K562 (cell line): ENCODE measurements around the gene HELZ2. TPM values are rescaled to one million over a fixed set of nuclear protein-coding genes. Genes with fewer than 3 reads are reported as not detected.

Source experiments
- CEBPG ChIP-seq, 3 experiments: fragments of 200-800 bp in 1 of 3; sonication (Bioruptor generic) in 1 of 3; sonication (generic) in 1 of 3; formaldehyde crosslinking in 1 of 3; IDR thresholded peaks in 2 of 3; conservative IDR thresholded peaks in 1 of 3; 2 replicates each; pipeline versions ENCODE4 v1.6.1 to v1.8.0; 2016 to 2022; ENCODE audit warnings: missing compliant biosample characterization in 2 of 3, missing genetic modification characterization in 2 of 3, mild to moderate bottlenecking in 1 of 3, missing genetic modification reagents in 1 of 3
- CREB1 ChIP-seq, 2 experiments: sonication (generic) in 1 of 2; formaldehyde crosslinking in 1 of 2; IDR thresholded peaks; 2 replicates each; pipeline versions ENCODE4 v1.6.1 to v1.8.0; 2012 to 2022; ENCODE audit warnings: inconsistent platforms in 1 of 2, mild to moderate bottlenecking in 1 of 2, missing genetic modification reagents in 1 of 2, moderate library complexity in 1 of 2
- CREM ChIP-seq: IDR thresholded peaks from 2 replicates; pipeline ENCODE4 v1.6.1; 2014; ENCODE audit warnings: antibody characterized with exemption, low read depth
- CXXC5 ChIP-seq: fragments of 250-450 bp; sonication (Bioruptor Pico); IDR thresholded peaks from 2 replicates; pipeline ENCODE4 v1.8.0; 2022; ENCODE audit warnings: inconsistent platforms, mild to moderate bottlenecking, moderate library complexity
- KHSRP ChIP-seq: fragments of 450-650 bp; IDR thresholded peaks from 2 replicates; pipeline ENCODE4 v1.6.1; 2017
- MYC ChIP-seq, 2 experiments: fragments of 250-450 bp in 1 of 2; sonication (Bioruptor Pico) in 1 of 2; IDR thresholded peaks; 2 replicates each; pipeline versions ENCODE4 v1.5.1 to v1.6.1; 2012 to 2021; ENCODE audit warnings: low read depth in 2 of 2, borderline replicate concordance in 1 of 2, improper control_type of control experiment in 1 of 2, low read length in 1 of 2, mild to moderate bottlenecking in 1 of 2, moderate library complexity in 1 of 2
- PHF8 ChIP-seq: fragments of 200-600 bp; sonication (generic); IDR thresholded peaks from 2 replicates; pipeline ENCODE4 v1.6.1; 2012; ENCODE audit warnings: mixed run types, mild to moderate bottlenecking, inconsistent platforms, low read length, moderate library complexity, borderline replicate concordance
- POLR2AphosphoS5 ChIP-seq: IDR thresholded peaks from 2 replicates; pipeline ENCODE4 v1.6.1; 2011; ENCODE audit warnings: mild to moderate bottlenecking, low read depth, low read length, moderate library complexity; ENCODE audit not compliant: control insufficient read depth, insufficient read depth
- RFX7 ChIP-seq: fragments of 250-450 bp; sonication (Bioruptor Pico); IDR thresholded peaks from 2 replicates; pipeline ENCODE4 v1.5.1; 2021; ENCODE audit warnings: mild to moderate bottlenecking
- SP2 ChIP-seq: IDR thresholded peaks from 2 replicates; pipeline ENCODE4 v1.6.1; 2011; ENCODE audit warnings: mild to moderate bottlenecking, low read depth, low read length, moderate library complexity; ENCODE audit not compliant: poor library complexity, severe bottlenecking; ENCODE audit errors: extremely low read depth
- TEAD4 ChIP-seq, 2 experiments: sonication (generic) in 1 of 2; formaldehyde crosslinking in 1 of 2; IDR thresholded peaks; 2 replicates each; pipeline versions ENCODE4 v1.6.1 to v1.8.0; 2012 to 2022; ENCODE audit warnings: borderline replicate concordance in 1 of 2, inconsistent platforms in 1 of 2, low read length in 1 of 2, mild to moderate bottlenecking in 1 of 2, missing genetic modification reagents in 1 of 2
- TRIM24 ChIP-seq, 2 experiments: fragments of 450-650 bp; IDR thresholded peaks; 2 replicates each; pipeline ENCODE4 v1.6.1; 2016
- ZNF232 ChIP-seq: sonication (generic); formaldehyde crosslinking; IDR thresholded peaks from 2 replicates; pipeline ENCODE4 v1.8.0; 2022; ENCODE audit warnings: mild to moderate bottlenecking, missing genetic modification reagents
- polyA plus RNA-seq, 8 experiments: library from polyadenylated mRNA; depleted of rRNA in 4 of 8; stranded (reverse) in 5 of 8; unstranded in 3 of 8; fragments of >200 nt; fragmentation: Nextera tagmentation in 2 of 8; fragmentation: Illumina TruSeq in 1 of 8; extraction: Ambion mirVana in 2 of 8; extraction: Trizol in 1 of 8; gene quantifications; 2 replicates each; pipeline versions ENCODE4 v1.2.1 to v1.2.3, GENCODE V29; 2011 to 2014; ENCODE audit warnings: inconsistent platforms in 1 of 8, missing spikeins in 1 of 8
- total RNA-seq, 7 experiments: library from RNA; depleted of rRNA in 6 of 7; stranded (reverse); fragments of >200 nt in 6 of 7; fragmentation: Illumina TruSeq in 2 of 7; extraction: Trizol in 2 of 7; gene quantifications; 2 replicates each; pipeline versions ENCODE4 v1.2.1 to v1.2.3, GENCODE V29; 2011 to 2021; ENCODE audit warnings: low replicate concordance in 1 of 7
- TF ChIP-seq, protein P1 (sequence below): fragments of 250-450 bp; sonication (Bioruptor Pico); IDR thresholded peaks from 2 replicates; pipeline ENCODE4 v1.4.0; 2020
- TF ChIP-seq, protein P2 (sequence below): sonication (generic); formaldehyde crosslinking; IDR thresholded peaks from 2 replicates; pipeline ENCODE4 v1.8.0; 2022; ENCODE audit warnings: missing genetic modification reagents, mild to moderate bottlenecking, moderate library complexity, borderline replicate concordance
- TF ChIP-seq, protein P3 (sequence below), 2 experiments: IDR thresholded peaks; 2 replicates each; pipeline ENCODE4 v1.6.1; 2011; ENCODE audit warnings: borderline replicate concordance in 1 of 2, control low read depth in 1 of 2, low read depth in 1 of 2, low read length in 1 of 2, mild to moderate bottlenecking in 1 of 2, mixed read lengths in 1 of 2, moderate library complexity in 1 of 2; ENCODE audit not compliant: insufficient read depth in 1 of 2, insufficient read length in 1 of 2, poor library complexity in 1 of 2, severe bottlenecking in 1 of 2; ENCODE audit errors: extremely low read depth in 1 of 2

Gene HELZ2
- total and polyA plus RNA-seq, 9 of the 15 experiments (the other 6 are each of a cell fraction or from before 2014, with no cell fraction given): 0.03 to 7.8 (median 2.9) TPM; not detected in 1

DNA sequence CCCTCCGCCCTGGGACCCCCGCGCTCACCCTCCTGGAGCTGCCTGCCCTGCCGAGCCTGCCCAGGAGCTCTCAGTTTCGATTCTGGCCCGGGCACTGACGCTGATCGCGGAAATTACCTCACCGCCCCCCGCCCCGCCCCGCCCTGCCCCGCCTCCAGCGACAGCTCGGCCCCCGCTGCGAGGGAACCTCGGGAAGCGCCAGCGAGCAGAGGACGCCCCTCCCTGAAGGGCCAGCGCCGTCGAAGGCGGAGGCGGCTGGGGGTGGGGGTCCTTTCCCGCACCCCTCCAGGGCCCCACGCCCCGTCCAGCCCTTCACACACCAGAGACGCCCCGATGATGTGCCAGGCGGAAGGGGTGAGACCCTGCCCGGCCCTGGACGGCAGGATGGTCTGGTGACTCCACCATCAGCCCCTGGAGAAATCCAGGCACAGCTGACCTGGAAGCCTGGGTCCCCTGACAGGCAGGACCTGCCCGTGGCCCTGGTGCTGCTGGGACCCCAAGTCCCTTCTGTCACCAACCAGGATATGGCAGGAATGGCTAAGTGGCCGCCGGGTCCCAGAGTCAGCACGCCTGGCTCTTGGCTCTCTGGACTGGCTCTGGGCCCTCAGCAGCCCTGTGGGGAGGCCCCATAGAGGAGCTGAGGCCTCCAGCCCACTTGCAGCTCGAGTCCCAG, at the start of gene HELZ2 (continued):
- TF ChIP-seq TEAD4 (IDR thresholded peaks at IDR 0.05; ENCODE audit: low read length) (no peak), TEAD4 (CRISPR knock-in tag; IDR thresholded peaks at IDR 0.05; ENCODE audit: borderline replicate concordance) (0 out of 2 replicates have a peak, but pooled peaks have one; percentile 21), CEBPG (CRISPR knock-in tag; IDR thresholded peaks at IDR 0.05) (peak; percentile 35; the same call in 1 of the 2 replicates), CEBPG (tag; conservative IDR thresholded peaks at IDR 0.05 in 1 of 2, IDR thresholded peaks at IDR 0.05 in 1 of 2) (no peak), TRIM24 (IDR thresholded peaks at IDR 0.05) (0 out of 4 replicates have a peak, but pooled peaks of 1 of the 2 experiments have one; percentile 11), POLR2AphosphoS5 (0 out of 2 replicates have a peak, but pooled peaks have one; percentile 39), RFX7 (no peak), PHF8 (peak; percentile 36; the same call in 1 of the 2 replicates), MYC (IDR thresholded peaks at IDR 0.05; ENCODE audit: low read depth, low read length) (no peak), MYC (CRISPR knock-in tag; IDR thresholded peaks at IDR 0.05; ENCODE audit: borderline replicate concordance, low read depth) (peak; percentile 51; the same call in 1 of the 2 replicates), CREM (peak; percentile 38; the same call in 1 of the 2 replicates), SP2 (no peak), CREB1 (IDR thresholded peaks at IDR 0.05) (no peak), CREB1 (CRISPR knock-in tag; IDR thresholded peaks at IDR 0.05) (peak; percentile 37; the same call in 1 of the 2 replicates), KHSRP (no peak), ZNF232 (CRISPR knock-in tag) (no peak), CXXC5 (0 out of 2 replicates have a peak, but pooled peaks have one; percentile 20)
- TF ChIP-seq, protein P1, sequence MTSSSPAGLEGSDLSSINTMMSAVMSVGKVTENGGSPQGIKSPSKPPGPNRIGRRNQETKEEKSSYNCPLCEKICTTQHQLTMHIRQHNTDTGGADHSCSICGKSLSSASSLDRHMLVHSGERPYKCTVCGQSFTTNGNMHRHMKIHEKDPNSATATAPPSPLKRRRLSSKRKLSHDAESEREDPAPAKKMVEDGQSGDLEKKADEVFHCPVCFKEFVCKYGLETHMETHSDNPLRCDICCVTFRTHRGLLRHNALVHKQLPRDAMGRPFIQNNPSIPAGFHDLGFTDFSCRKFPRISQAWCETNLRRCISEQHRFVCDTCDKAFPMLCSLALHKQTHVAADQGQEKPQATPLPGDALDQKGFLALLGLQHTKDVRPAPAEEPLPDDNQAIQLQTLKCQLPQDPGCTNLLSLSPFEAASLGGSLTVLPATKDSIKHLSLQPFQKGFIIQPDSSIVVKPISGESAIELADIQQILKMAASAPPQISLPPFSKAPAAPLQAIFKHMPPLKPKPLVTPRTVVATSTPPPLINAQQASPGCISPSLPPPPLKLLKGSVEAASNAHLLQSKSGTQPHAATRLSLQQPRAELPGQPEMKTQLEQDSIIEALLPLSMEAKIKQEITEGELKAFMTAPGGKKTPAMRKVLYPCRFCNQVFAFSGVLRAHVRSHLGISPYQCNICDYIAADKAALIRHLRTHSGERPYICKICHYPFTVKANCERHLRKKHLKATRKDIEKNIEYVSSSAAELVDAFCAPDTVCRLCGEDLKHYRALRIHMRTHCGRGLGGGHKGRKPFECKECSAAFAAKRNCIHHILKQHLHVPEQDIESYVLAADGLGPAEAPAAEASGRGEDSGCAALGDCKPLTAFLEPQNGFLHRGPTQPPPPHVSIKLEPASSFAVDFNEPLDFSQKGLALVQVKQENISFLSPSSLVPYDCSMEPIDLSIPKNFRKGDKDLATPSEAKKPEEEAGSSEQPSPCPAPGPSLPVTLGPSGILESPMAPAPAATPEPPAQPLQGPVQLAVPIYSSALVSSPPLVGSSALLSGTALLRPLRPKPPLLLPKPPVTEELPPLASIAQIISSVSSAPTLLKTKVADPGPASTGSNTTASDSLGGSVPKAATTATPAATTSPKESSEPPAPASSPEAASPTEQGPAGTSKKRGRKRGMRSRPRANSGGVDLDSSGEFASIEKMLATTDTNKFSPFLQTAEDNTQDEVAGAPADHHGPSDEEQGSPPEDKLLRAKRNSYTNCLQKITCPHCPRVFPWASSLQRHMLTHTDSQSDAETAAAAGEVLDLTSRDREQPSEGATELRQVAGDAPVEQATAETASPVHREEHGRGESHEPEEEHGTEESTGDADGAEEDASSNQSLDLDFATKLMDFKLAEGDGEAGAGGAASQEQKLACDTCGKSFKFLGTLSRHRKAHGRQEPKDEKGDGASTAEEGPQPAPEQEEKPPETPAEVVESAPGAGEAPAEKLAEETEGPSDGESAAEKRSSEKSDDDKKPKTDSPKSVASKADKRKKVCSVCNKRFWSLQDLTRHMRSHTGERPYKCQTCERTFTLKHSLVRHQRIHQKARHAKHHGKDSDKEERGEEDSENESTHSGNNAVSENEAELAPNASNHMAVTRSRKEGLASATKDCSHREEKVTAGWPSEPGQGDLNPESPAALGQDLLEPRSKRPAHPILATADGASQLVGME (CRISPR knock-in tag): 0 out of 2 replicates have a peak, but pooled peaks have one; percentile 24
- TF ChIP-seq, protein P2, sequence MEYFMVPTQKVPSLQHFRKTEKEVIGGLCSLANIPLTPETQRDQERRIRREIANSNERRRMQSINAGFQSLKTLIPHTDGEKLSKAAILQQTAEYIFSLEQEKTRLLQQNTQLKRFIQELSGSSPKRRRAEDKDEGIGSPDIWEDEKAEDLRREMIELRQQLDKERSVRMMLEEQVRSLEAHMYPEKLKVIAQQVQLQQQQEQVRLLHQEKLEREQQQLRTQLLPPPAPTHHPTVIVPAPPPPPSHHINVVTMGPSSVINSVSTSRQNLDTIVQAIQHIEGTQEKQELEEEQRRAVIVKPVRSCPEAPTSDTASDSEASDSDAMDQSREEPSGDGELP: peak; percentile 47; the same call in 1 of the 2 replicates
- TF ChIP-seq, protein P3, sequence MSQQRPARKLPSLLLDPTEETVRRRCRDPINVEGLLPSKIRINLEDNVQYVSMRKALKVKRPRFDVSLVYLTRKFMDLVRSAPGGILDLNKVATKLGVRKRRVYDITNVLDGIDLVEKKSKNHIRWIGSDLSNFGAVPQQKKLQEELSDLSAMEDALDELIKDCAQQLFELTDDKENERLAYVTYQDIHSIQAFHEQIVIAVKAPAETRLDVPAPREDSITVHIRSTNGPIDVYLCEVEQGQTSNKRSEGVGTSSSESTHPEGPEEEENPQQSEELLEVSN (IDR thresholded peaks at IDR 0.05; ENCODE audit: borderline replicate concordance in 1 of 2, extremely low read depth in 1 of 2, insufficient read depth in 1 of 2, insufficient read length in 1 of 2, low read depth in 1 of 2, low read length in 1 of 2, poor library complexity in 1 of 2, severe bottlenecking in 1 of 2): peak in 1 of 2 experiments; percentile 62
